Subcutaneous abdominal adipose tissue (tissue), 5 donors: ENCODE data around the gene IL2RA.

Source experiments
- H3K27ac ChIP-seq: one replicate; pipeline ENCODE4 v1.7.0; 2013; ENCODE audit warnings: low read depth, mild to moderate bottlenecking, inconsistent platforms, low read length, moderate library complexity
- H3K27me3 ChIP-seq, 5 donors: one replicate each; pipeline ENCODE4 v1.7.0; 2013; ENCODE audit warnings: low read length in 5 of 5, inconsistent platforms in 1 of 5; ENCODE audit not compliant: control insufficient read depth in 5 of 5, insufficient read depth in 4 of 5
- H3K36me3 ChIP-seq, 5 donors: one replicate each; pipeline ENCODE4 v1.7.0; 2013; ENCODE audit warnings: low read length in 5 of 5; ENCODE audit not compliant: control insufficient read depth in 5 of 5, insufficient read depth in 5 of 5
- H3K4me1 ChIP-seq, 5 donors: one replicate each; pipeline ENCODE4 v1.7.0; 2013; ENCODE audit warnings: low read length in 5 of 5, mild to moderate bottlenecking in 3 of 5, moderate library complexity in 1 of 5; ENCODE audit not compliant: control insufficient read depth in 5 of 5, insufficient read depth in 5 of 5
- H3K4me3 ChIP-seq, 5 donors: one replicate each; pipeline ENCODE4 v1.7.0; 2013; ENCODE audit warnings: low read length in 5 of 5, low read depth in 1 of 5
- H3K9ac ChIP-seq, 5 donors: one replicate each; pipeline ENCODE4 v1.7.0; 2013; ENCODE audit warnings: low read length in 5 of 5, mild to moderate bottlenecking in 4 of 5, moderate library complexity in 3 of 5
- H3K9me3 ChIP-seq, 5 donors: one replicate each; pipeline ENCODE4 v1.7.0; 2013; ENCODE audit warnings: low read length in 5 of 5; ENCODE audit not compliant: control insufficient read depth in 5 of 5
- donor health status: healthy.
- donor health status: healthy.
- donor health status: healthy.
- donor health status: healthy.
- donor health status: healthy.

The IL2RA gene

DNA sequence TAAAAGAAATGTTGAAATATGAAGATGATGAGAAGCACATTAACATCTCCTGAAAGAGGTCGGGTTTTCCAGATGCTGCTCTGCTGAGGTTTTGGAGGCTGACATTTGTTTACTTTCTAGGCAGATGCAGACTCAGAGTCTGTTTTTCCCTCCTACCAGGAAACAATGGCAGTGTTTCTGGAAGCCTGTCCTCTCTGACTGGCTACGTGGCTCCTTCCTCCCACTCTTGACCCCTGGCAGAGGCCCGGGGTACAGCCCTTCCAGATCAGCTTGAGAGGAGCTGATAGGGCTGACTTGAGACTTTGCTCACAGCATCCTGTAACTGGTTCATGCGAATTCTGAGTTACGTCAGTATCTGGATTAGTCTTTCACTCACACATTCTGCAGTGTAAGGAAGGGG lies 43.7 kb downstream of the IL2RA start:
- no peaks in the 10 kb centered on the region for H3K27me3 ChIP-seq
- no peaks in the 10 kb centered on the region for H3K36me3 ChIP-seq
- H3K27ac ChIP-seq = no peak overlapping the region
- H3K4me1 ChIP-seq = peaks cover 0 to 22% (median 5%) of the 10 kb centered on the region in 5 donors
- H3K9me3 ChIP-seq = no peaks in the 10 kb centered on the region
- no peak overlapping the region for H3K4me3 ChIP-seq
- no peak overlapping the region for H3K9ac ChIP-seq

- H3K27me3 ChIP-seq = no peaks in the 10 kb centered on the region
- H3K36me3 ChIP-seq = no peaks in the 10 kb centered on the region
- peaks cover 0 to 22% (median 5%) of the 10 kb centered on the region in 5 donors for H3K4me1 ChIP-seq
- no peak overlapping the region for H3K4me3 ChIP-seq
- H3K9me3 ChIP-seq = no peaks in the 10 kb centered on the region
- H3K9ac ChIP-seq = no peak overlapping the region
- no peak overlapping the region for H3K27ac ChIP-seq
Measured at GRCh38 chr10:6017781-6018354, 44.3 kb downstream of the IL2RA start.

- Histone ChIP-seq H3K4me1 (peaks cover 0 to 9% (median 4%) of the 10 kb centered on the region in 5 donors), H3K9me3 (no peaks in the 10 kb centered on the region), H3K9ac (peak overlapping the region in 1 of 5 donors; percentile 35)
Measured at GRCh38 chr10:6014241-6014761, 47.9 kb downstream of the IL2RA start.

DNA sequence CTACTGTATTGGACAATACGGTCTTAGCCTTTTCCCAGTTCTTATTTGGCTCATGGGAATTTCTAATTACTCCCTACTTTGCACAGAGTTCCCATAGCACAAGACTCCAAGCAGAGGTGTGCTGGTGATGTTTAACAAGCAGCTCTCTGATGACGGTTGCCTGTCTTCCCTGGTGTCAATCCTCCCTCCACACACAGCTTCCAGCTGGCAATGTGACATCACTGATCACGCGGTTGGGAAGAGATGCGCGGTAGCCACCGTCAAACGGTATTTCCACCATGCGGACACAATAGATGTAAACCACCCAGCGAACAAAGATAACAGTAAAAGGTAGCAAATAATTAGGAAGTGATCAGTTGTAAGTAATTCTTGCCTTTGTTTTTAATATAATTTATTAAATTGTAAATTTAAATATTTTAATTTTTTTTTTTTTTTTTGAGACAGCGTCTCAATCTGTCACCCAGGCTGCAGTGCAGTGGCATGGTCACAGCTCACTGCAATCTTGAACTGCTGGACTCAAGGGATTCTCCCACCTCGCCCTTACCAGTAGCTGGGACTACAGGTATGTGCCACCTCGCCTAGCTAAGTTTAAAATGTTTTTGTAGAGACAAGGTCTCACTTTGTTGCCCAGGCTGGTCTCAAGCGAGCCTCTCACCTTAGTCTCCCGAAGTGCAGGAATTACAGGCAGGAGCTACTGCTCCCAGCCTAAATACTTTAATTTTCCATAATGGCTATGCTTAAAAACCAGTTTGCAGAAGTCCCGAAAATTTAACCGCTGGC lies 48.6 kb downstream of the IL2RA start:
- no peaks in the 10 kb centered on the region for H3K27me3 ChIP-seq
- H3K4me1 ChIP-seq = peaks cover 0 to 14% (median 9%) of the 10 kb centered on the region in 5 donors
- H3K9me3 ChIP-seq = no peaks in the 10 kb centered on the region
- H3K27ac ChIP-seq = no peak overlapping the region
- H3K9ac ChIP-seq = peak overlapping the region in 1 of 5 donors; percentile 35
- H3K4me3 ChIP-seq = peak overlapping the region in 1 of 5 donors; percentile 32
- H3K36me3 ChIP-seq = no peaks in the 10 kb centered on the region

More at GRCh38 chr10:6014241-6014761, 47.9 kb downstream of the IL2RA start:
- Histone ChIP-seq H3K27me3 (no peaks in the 10 kb centered on the region), H3K27ac (no peak overlapping the region), H3K36me3 (no peaks in the 10 kb centered on the region), H3K4me3 (peak overlapping the region in 1 of 5 donors; percentile 32)

DNA sequence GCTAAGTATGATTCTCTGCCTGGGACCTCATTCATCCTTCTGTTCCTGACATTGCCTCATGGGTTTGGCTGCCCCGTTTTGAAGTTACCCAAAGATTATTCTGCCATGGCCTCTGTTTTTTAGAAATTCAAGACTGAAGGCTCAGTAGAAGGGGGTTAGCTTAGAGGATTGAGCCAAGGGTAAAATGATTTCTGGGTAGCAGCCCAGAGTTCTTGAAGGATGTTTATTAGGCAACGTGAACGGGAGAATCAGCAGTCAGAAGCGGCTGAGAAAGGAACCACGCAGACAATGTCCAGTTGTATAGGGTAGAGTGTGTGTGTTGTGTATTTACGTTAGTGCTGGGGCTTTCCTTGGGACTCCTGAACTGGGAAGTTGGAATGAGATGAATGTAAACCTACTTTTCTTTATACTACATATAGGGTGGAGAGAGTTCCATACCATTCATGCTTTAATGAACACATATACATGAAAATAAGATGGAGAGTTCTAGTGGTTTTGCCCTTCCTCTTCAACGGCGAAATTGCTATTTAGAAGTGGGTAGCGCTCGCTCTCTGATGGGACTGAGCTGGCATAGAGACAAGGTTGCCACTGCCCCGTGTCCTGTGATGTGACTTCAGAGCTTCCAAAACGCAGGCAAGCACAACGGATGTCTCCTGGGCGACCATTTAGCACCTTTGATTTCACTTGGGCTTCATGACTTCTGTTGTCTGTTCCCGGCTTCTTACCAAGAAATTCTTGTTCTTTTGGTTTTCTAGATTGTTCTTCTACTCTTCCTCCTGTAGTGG lies 49.9 kb downstream of the IL2RA start:
- no peak overlapping the region for H3K27ac ChIP-seq
- peaks cover 0 to 4% (median 3%) of the 10 kb centered on the region in 5 donors for H3K9me3 ChIP-seq
- H3K4me1 ChIP-seq = peaks cover 0 to 14% (median 9%) of the 10 kb centered on the region in 5 donors
- no peaks in the 10 kb centered on the region for H3K36me3 ChIP-seq
- H3K4me3 ChIP-seq = no peak overlapping the region
- H3K27me3 ChIP-seq = no peaks in the 10 kb centered on the region
- H3K9ac ChIP-seq = no peak overlapping the region

DNA sequence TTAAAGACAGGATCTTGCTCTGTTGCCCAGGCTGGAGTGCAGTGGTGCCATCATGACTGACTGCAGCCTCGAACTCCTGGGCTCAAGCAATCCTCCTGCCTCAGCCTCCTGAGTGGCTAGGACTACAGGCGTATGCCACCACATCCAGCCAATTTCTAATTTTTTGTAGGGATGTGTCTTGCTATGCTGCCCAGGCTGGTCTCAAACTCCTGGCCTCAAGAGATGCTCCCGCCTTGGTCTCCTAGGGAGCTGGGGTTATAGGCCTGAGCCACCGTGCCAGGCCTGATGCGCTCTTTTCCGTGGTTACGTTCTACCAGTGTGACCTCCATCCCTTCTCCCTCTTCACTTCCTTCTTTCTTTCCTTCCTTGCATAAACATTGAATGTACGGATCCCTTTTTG lies 50.6 kb downstream of the IL2RA start:
- peaks cover 0 to 14% (median 9%) of the 10 kb centered on the region in 5 donors for H3K4me1 ChIP-seq
- H3K9ac ChIP-seq = no peak overlapping the region
- H3K9me3 ChIP-seq = peaks cover 3 to 9% (median 5%) of the 10 kb centered on the region in 5 donors
- H3K36me3 ChIP-seq = no peaks in the 10 kb centered on the region
- no peak overlapping the region for H3K4me3 ChIP-seq
- H3K27me3 ChIP-seq = no peaks in the 10 kb centered on the region
- no peak overlapping the region for H3K27ac ChIP-seq

GRCh38 chr10:6010569-6010968 lies 51.6 kb downstream of the IL2RA start:
- H3K27me3 ChIP-seq = no peaks in the 10 kb centered on the region
- no peak overlapping the region for H3K27ac ChIP-seq
- H3K9ac ChIP-seq = no peak overlapping the region
- no peak overlapping the region for H3K4me3 ChIP-seq
- no peaks in the 10 kb centered on the region for H3K36me3 ChIP-seq
- H3K9me3 ChIP-seq = peaks cover 3 to 9% (median 5%) of the 10 kb centered on the region in 5 donors
- H3K4me1 ChIP-seq = peaks cover 0 to 14% (median 9%) of the 10 kb centered on the region in 5 donors

DNA sequence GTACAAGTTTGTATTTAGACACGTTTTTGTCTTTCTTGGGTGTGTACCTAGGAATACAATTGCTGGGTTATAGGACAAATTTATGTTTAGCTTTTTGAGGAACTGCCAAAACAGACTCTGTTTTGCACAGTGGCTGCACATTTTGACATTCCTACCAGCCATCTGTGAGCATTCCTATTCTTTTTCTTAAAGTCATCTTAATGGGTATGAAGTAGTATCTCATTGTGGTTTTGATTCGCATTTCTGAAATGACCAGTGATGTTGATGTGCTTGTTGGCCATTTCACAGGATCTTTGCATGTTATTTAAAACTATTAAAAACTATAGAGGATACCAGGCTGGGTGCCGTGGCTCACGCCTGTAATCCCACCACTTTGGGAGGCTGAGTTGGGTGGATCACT lies 52.2 kb downstream of the IL2RA start:
- peaks cover 0 to 14% (median 9%) of the 10 kb centered on the region in 5 donors for H3K4me1 ChIP-seq
- H3K27me3 ChIP-seq = no peaks in the 10 kb centered on the region
- H3K9ac ChIP-seq = no peak overlapping the region
- H3K9me3 ChIP-seq = peaks cover 3 to 9% (median 5%) of the 10 kb centered on the region in 5 donors
- no peak overlapping the region for H3K27ac ChIP-seq
- H3K36me3 ChIP-seq = no peaks in the 10 kb centered on the region
- no peak overlapping the region for H3K4me3 ChIP-seq

DNA sequence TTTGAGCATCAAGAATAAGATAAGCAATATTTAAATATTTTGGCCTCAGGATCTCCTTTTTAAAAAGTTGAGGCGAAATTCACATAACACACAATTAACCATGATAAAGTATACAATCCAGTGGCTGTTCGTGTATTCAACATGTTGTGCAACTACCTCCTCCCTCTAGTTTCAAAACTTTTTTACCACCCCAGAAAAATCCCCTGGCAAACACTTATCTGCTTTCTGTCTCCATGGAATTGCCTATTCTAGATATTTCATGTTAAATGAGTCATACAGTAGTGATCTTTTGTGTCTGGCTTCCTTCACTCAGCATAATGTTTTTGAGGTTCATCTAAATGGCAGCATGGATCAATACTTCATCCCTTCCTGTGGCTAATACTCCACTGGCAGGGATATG lies 53.0 kb downstream of the IL2RA start:
- Histone ChIP-seq H3K9me3 (peaks cover 3 to 9% (median 5%) of the 10 kb centered on the region in 5 donors), H3K9ac (peak overlapping the region in 1 of 5 donors; percentile 5), H3K27ac (peak overlapping the region; percentile 43), H3K4me1 (peaks cover 0 to 14% (median 4%) of the 10 kb centered on the region in 5 donors), H3K27me3 (no peaks in the 10 kb centered on the region), H3K4me3 (peak overlapping the region; percentile 14 to 46 (median 28)), H3K36me3 (no peaks in the 10 kb centered on the region)
